HK-2 (cell line): Measurements from ENCODE around the gene NAB1.

ENCODE experiments used
- DNase-seq: peaks from one replicate; pipeline ENCODE4 v3.0.0-alpha.2; 2018; ENCODE audit not compliant: unreplicated experiment

Gene NAB1

GRCh38 chr2:190637281-190637734 lies 11.6 kb upstream of the NAB1 start:
- DNase-seq, result no peak

- DNase-seq, result no peak
Measured at GRCh38 chr2:190637903-190638618, 10.8 kb upstream of the NAB1 start.

- DNase-seq, result no peak
Measured at GRCh38 chr2:190640117-190640516, 8.8 kb upstream of the NAB1 start.

GRCh38 chr2:190641469-190641868 lies 7.4 kb upstream of the NAB1 start:
- DNase-seq, result peak; percentile 53

GRCh38 chr2:190646780-190647522 lies 1.9 kb upstream of the NAB1 start:
- no peak for DNase-seq

- peak; percentile 87 for DNase-seq
Measured at GRCh38 chr2:190648289-190649034, 421 bp upstream of the NAB1 start.

- DNase-seq, result no peak
Measured at GRCh38 chr2:190649798-190650390, 1.0 kb downstream of the NAB1 start.

GRCh38 chr2:190651413-190651812 lies 2.5 kb downstream of the NAB1 start:
- DNase-seq, result no peak

GRCh38 chr2:190653231-190653630 lies 4.3 kb downstream of the NAB1 start:
- DNase-seq, result no peak

- DNase-seq, result no peak
Measured at GRCh38 chr2:190653931-190654330, 5.0 kb downstream of the NAB1 start.

- DNase-seq, result no peak
Measured at GRCh38 chr2:190655113-190655512, 6.2 kb downstream of the NAB1 start.

- DNase-seq, result no peak
Measured at GRCh38 chr2:190655570-190655969, 6.7 kb downstream of the NAB1 start.

- no peak for DNase-seq
Measured at GRCh38 chr2:190656301-190656700, 7.4 kb downstream of the NAB1 start.

- DNase-seq, result no peak
Measured at GRCh38 chr2:190657474-190658255, 8.8 kb downstream of the NAB1 start.

- no peak for DNase-seq
Measured at GRCh38 chr2:190659553-190659952, 10.7 kb downstream of the NAB1 start.

- no peak for DNase-seq
Measured at GRCh38 chr2:190662754-190663153, 13.9 kb downstream of the NAB1 start.

GRCh38 chr2:190663348-190663747 lies 14.5 kb downstream of the NAB1 start:
- no peak for DNase-seq

GRCh38 chr2:190663839-190664238 lies 15.0 kb downstream of the NAB1 start:
- no peak for DNase-seq

- peak; percentile 26 for DNase-seq
Measured at GRCh38 chr2:190664240-190664639, 15.4 kb downstream of the NAB1 start.

- no peak for DNase-seq
Measured at GRCh38 chr2:190666895-190667294, 18.0 kb downstream of the NAB1 start.

GRCh38 chr2:190668892-190669291 lies 20.0 kb downstream of the NAB1 start:
- no peak for DNase-seq
